HEK293 (cell line): ENCODE data around the gene CARS1.

ENCODE experiments used
- CTCF ChIA-PET: fragments of 350-600 bp; formaldehyde crosslinking; extraction: SDS; loops from one replicate; lab custom pipeline; 2021; ENCODE audit warnings: antibody characterized with exemption; lab: Yijun Ruan, JAX
- POLR2A ChIA-PET: fragments of 300-600 bp; formaldehyde crosslinking; extraction: SDS; loops from one replicate; lab custom pipeline; 2020; ENCODE audit warnings: antibody characterized with exemption, inconsistent platforms; lab: Yijun Ruan, JAX
- H3K27ac ChIP-seq: fragments of 200-500 bp; sonication (Bioruptor generic); 2 replicates; pipeline ENCODE4 v1.5.1; 2014; ENCODE audit warnings: low read depth, low read length, control low read depth, inconsistent platforms; ENCODE audit errors: extremely low read depth
- H3K36me3 ChIP-seq, 2 experiments: fragments of 200-500 bp in 1 of 2; sonication (Bioruptor generic) in 1 of 2; 1 replicate in 1 of 2; 2 replicates in 1 of 2; pipeline ENCODE4 v1.5.1; 2014 to 2017; ENCODE audit warnings: inconsistent platforms in 2 of 2, low read length in 2 of 2; ENCODE audit not compliant: control insufficient read depth in 2 of 2, insufficient read depth in 1 of 2
- H3K4me1 ChIP-seq: fragments of 200-500 bp; sonication (Bioruptor generic); 2 replicates; pipeline ENCODE4 v1.5.1; 2014; ENCODE audit warnings: mild to moderate bottlenecking, low read length, inconsistent platforms; ENCODE audit not compliant: control insufficient read depth, insufficient read depth
- H3K4me3 ChIP-seq: 2 replicates; pipeline ENCODE4 v1.5.1; 2011; ENCODE audit warnings: low read depth, mild to moderate bottlenecking, control low read depth, low read length, moderate library complexity
- H3K9me3 ChIP-seq: fragments of 200-500 bp; sonication (Bioruptor generic); 2 replicates; pipeline ENCODE4 v1.5.1; 2014; ENCODE audit warnings: low read depth, low read length, inconsistent platforms; ENCODE audit not compliant: control insufficient read depth, insufficient read depth
- AEBP2 ChIP-seq: fragments of 450-650 bp; formaldehyde crosslinking; IDR thresholded peaks from 2 replicates; pipeline ENCODE4 v1.5.1; 2016; ENCODE audit warnings: missing biosample characterization, missing genetic modification characterization, borderline replicate concordance
- GLI4 ChIP-seq: fragments of 450-650 bp; formaldehyde crosslinking; IDR thresholded peaks from 2 replicates; pipeline ENCODE4 v1.5.1; 2016; ENCODE audit warnings: missing biosample characterization, missing genetic modification characterization
- HOXA7 ChIP-seq: sonication (generic); formaldehyde crosslinking; IDR thresholded peaks from 2 replicates; pipeline ENCODE4 v1.8.1; 2022; ENCODE audit warnings: missing genetic modification reagents, borderline replicate concordance
- MEIS1 ChIP-seq: sonication (generic); formaldehyde crosslinking; IDR thresholded peaks from 2 replicates; pipeline ENCODE4 v1.8.1; 2022; ENCODE audit warnings: missing genetic modification reagents, mild to moderate bottlenecking, borderline replicate concordance
- SP2 ChIP-seq: fragments of 450-650 bp; formaldehyde crosslinking; IDR thresholded peaks from 2 replicates; pipeline ENCODE4 v1.5.1; 2016; ENCODE audit warnings: missing biosample characterization, missing genetic modification characterization
- ZBTB1 ChIP-seq: fragments of 450-650 bp; formaldehyde crosslinking; IDR thresholded peaks from 2 replicates; pipeline ENCODE4 v1.5.1; 2016; ENCODE audit warnings: missing biosample characterization, missing genetic modification characterization
- ZBTB17 ChIP-seq: fragments of 450-650 bp; formaldehyde crosslinking; IDR thresholded peaks from 2 replicates; pipeline ENCODE4 v1.5.1; 2016; ENCODE audit warnings: missing biosample characterization, missing genetic modification characterization
- ZBTB21 ChIP-seq: fragments of 450-650 bp; formaldehyde crosslinking; IDR thresholded peaks from 2 replicates; pipeline ENCODE4 v1.5.1; 2017; ENCODE audit warnings: missing biosample characterization, missing genetic modification characterization
- ZBTB48 ChIP-seq: fragments of 450-650 bp; formaldehyde crosslinking; IDR thresholded peaks from 2 replicates; pipeline ENCODE4 v1.5.1; 2016; ENCODE audit warnings: missing biosample characterization, missing genetic modification characterization
- ZNF133 ChIP-seq: fragments of 450-650 bp; formaldehyde crosslinking; IDR thresholded peaks from 2 replicates; pipeline ENCODE4 v1.5.1; 2016; ENCODE audit warnings: missing biosample characterization, missing genetic modification characterization
- ZNF2 ChIP-seq: fragments of 450-650 bp; formaldehyde crosslinking; IDR thresholded peaks from 2 replicates; pipeline ENCODE4 v1.5.1; 2016; ENCODE audit warnings: missing biosample characterization, missing genetic modification characterization
- ZNF23 ChIP-seq: fragments of 450-650 bp; formaldehyde crosslinking; IDR thresholded peaks from 2 replicates; pipeline ENCODE4 v1.5.1; 2016; ENCODE audit warnings: missing biosample characterization, missing genetic modification characterization, borderline replicate concordance
- ZNF248 ChIP-seq: fragments of 450-650 bp; formaldehyde crosslinking; IDR thresholded peaks from 2 replicates; pipeline ENCODE4 v1.5.1; 2017; ENCODE audit warnings: missing biosample characterization, missing genetic modification characterization
- ZNF280C ChIP-seq: fragments of 450-650 bp; formaldehyde crosslinking; IDR thresholded peaks from 2 replicates; pipeline ENCODE4 v1.5.1; 2016; ENCODE audit warnings: missing biosample characterization, missing genetic modification characterization
- ZNF37A ChIP-seq: fragments of 450-650 bp; IDR thresholded peaks from 2 replicates; pipeline ENCODE4 v1.5.1; 2018; ENCODE audit warnings: missing biosample characterization, missing genetic modification characterization
- ZNF433 ChIP-seq: fragments of 450-650 bp; formaldehyde crosslinking; IDR thresholded peaks from 2 replicates; pipeline ENCODE4 v1.5.1; 2016; ENCODE audit warnings: missing biosample characterization, missing genetic modification characterization, low read depth
- ZNF521 ChIP-seq: fragments of 450-650 bp; formaldehyde crosslinking; IDR thresholded peaks from 2 replicates; pipeline ENCODE4 v1.5.1; 2017; ENCODE audit warnings: missing biosample characterization, mild to moderate bottlenecking, missing genetic modification characterization
- ZNF558 ChIP-seq: fragments of 450-650 bp; formaldehyde crosslinking; IDR thresholded peaks from 2 replicates; pipeline ENCODE4 v1.5.1; 2016; ENCODE audit warnings: missing biosample characterization, missing genetic modification characterization
- ZNF571 ChIP-seq: fragments of 450-650 bp; formaldehyde crosslinking; IDR thresholded peaks from 2 replicates; pipeline ENCODE4 v1.5.0; 2017; ENCODE audit warnings: missing biosample characterization, missing genetic modification characterization
- ZNF610 ChIP-seq: fragments of 450-650 bp; formaldehyde crosslinking; IDR thresholded peaks from 2 replicates; pipeline ENCODE4 v1.5.1; 2016; ENCODE audit warnings: missing biosample characterization, missing genetic modification characterization, borderline replicate concordance
- ZNF621 ChIP-seq: fragments of 450-650 bp; formaldehyde crosslinking; IDR thresholded peaks from 2 replicates; pipeline ENCODE4 v1.5.1; 2017; ENCODE audit warnings: missing biosample characterization, missing genetic modification characterization
- ZNF626 ChIP-seq: fragments of 450-650 bp; sonication (Bioruptor Pico); formaldehyde crosslinking; IDR thresholded peaks from 2 replicates; pipeline ENCODE4 v1.5.1; 2018; ENCODE audit warnings: missing biosample characterization, missing genetic modification characterization, inconsistent platforms
- ZNF670 ChIP-seq: fragments of 450-650 bp; formaldehyde crosslinking; IDR thresholded peaks from 2 replicates; pipeline ENCODE4 v1.5.1; 2016; ENCODE audit warnings: missing biosample characterization, missing genetic modification characterization, low read depth
- ZNF768 ChIP-seq: fragments of 450-650 bp; formaldehyde crosslinking; IDR thresholded peaks from 2 replicates; pipeline ENCODE4 v1.5.1; 2018; ENCODE audit warnings: missing biosample characterization, mild to moderate bottlenecking, missing genetic modification characterization
- ZSCAN5A ChIP-seq: fragments of 450-650 bp; formaldehyde crosslinking; IDR thresholded peaks from 2 replicates; pipeline ENCODE4 v1.5.1; 2016; ENCODE audit warnings: missing biosample characterization, missing genetic modification characterization

CARS1 gene

GRCh38 chr11:3046190-3046589, 11.0 kb downstream of the CARS1 start:
- H3K9me3 ChIP-seq = no peaks in the 10 kb centered on the region
- H3K4me1 ChIP-seq = peaks cover 14% of the 10 kb centered on the region; the same call in 1 of the 2 replicates
- no peak overlapping the region for H3K27ac ChIP-seq
- no peak overlapping the region for H3K4me3 ChIP-seq
- peaks cover 0 to 50% of the 10 kb centered on the region in 2 experiments; a peak in 1 of 3 replicates for H3K36me3 ChIP-seq
- ChIA-PET POLR2A (interaction anchor here (0.5 to 0.7 kb wide), 3 partner anchors 44 to 115 kb away, joined by 3 read pairs; no protein-coding TSS in a partner anchor), CTCF (interaction anchor here (0.6 to 9.0 kb wide), 3 partner anchors 9 to 106 kb away, joined by 3 to 98 read pairs (median 45); no protein-coding TSS in a partner anchor)
- TF ChIP-seq ZNF248 (tag by site-specific recombination) (no peak), ZNF280C (tag by site-specific recombination) (no peak), HOXA7 (no peak), ZNF571 (no peak), AEBP2 (tag by site-specific recombination) (no peak)
- TF ChIP-seq, all 188 proteins: peak for 0

- Histone ChIP-seq H3K27ac (no peak overlapping the region), H3K9me3 (no peaks in the 10 kb centered on the region), H3K4me3 (no peak overlapping the region), H3K4me1 (peaks cover 6% of the 10 kb centered on the region; the same call in 1 of the 2 replicates), H3K36me3 (peaks cover 0 to 62% of the 10 kb centered on the region in 2 experiments; a peak in 1 of 3 replicates)
- ChIA-PET CTCF (interaction anchor here (0.6 to 9.0 kb wide), 2 partner anchors 46 to 608 kb away, joined by 3 to 98 read pairs; no protein-coding TSS in a partner anchor), POLR2A (no interaction called here)
- TF ChIP-seq SP2 (tag by site-specific recombination) = no peak
- no peak for TF ChIP-seq ZBTB48 (tag by site-specific recombination)
- TF ChIP-seq ZNF768 (tag by site-specific recombination) = no peak
- TF ChIP-seq ZNF23 = no peak
- TF ChIP-seq MEIS1 (CRISPR knock-in tag) = no peak
- TF ChIP-seq ZBTB21 = no peak
- no peak for TF ChIP-seq ZBTB1 (tag by site-specific recombination)
- TF ChIP-seq ZNF433 (tag by site-specific recombination) = no peak
- no peak for TF ChIP-seq ZNF621 (tag by site-specific recombination)
- TF ChIP-seq GLI4 (tag by site-specific recombination) = no peak
- TF ChIP-seq ZNF133 (tag by site-specific recombination) = no peak
- TF ChIP-seq ZNF610 (tag by site-specific recombination) = no peak
These were observed 12.3 kb downstream of the CARS1 start for GRCh38 chr11:3044915-3045314.

GRCh38 chr11:3044004-3044403, 13.2 kb downstream of the CARS1 start:
- CTCF ChIA-PET = interaction anchor here (0.7 to 9.0 kb wide), 2 partner anchors 47 to 84 kb away, joined by 3 to 98 read pairs; no protein-coding TSS in a partner anchor
- POLR2A ChIA-PET = no interaction called here
- H3K27ac ChIP-seq = no peak overlapping the region
- H3K4me3 ChIP-seq = no peak overlapping the region
- H3K36me3 ChIP-seq = peaks cover 0 to 71% of the 10 kb centered on the region in 2 experiments; a peak in 1 of 3 replicates
- no peaks in the 10 kb centered on the region for H3K4me1 ChIP-seq
- H3K9me3 ChIP-seq = no peaks in the 10 kb centered on the region
- no peak for TF ChIP-seq ZBTB17 (tag by site-specific recombination)
- TF ChIP-seq ZNF626 (tag by site-specific recombination) = no peak
- TF ChIP-seq ZNF558 (tag by site-specific recombination) = no peak
- TF ChIP-seq ZSCAN5A (tag by site-specific recombination) = no peak
- no peak for TF ChIP-seq ZNF521
- TF ChIP-seq ZNF2 = no peak
- no peak for TF ChIP-seq ZNF670 (tag by site-specific recombination)
- TF ChIP-seq ZNF571 = no peak
- TF ChIP-seq ZNF37A (tag by site-specific recombination) = no peak
- TF ChIP-seq ZBTB1 (tag by site-specific recombination) = no peak
